Cardiac muscle cell (in vitro differentiated cells and primary cell): ENCODE data around the gene MAPK1. TPM values are rescaled to one million over a fixed set of nuclear protein-coding genes. Genes with fewer than 3 reads are reported as not detected.
A peak's percentile ranks its signal among the peaks of the same experiment; 100 is the strongest.

Source experiments
- DNase-seq, 2 donors: peaks; one replicate each; pipeline versions ENCODE4 v3.0.0 to v3.0.0-alpha.2; 2010 to 2017; ENCODE audit warnings: low read depth in 1 of 2, low spot score in 1 of 2
- H3K27ac ChIP-seq: fragments of 200-600 bp; sonication (generic); 2 replicates; pipeline ENCODE4 v1.5.1; 2016
- H3K27me3 ChIP-seq: fragments of 200-600 bp; sonication (generic); 2 replicates; pipeline ENCODE4 v1.6.0; 2016; ENCODE audit warnings: control low read depth
- H3K36me3 ChIP-seq: fragments of 200-600 bp; sonication (generic); 2 replicates; pipeline ENCODE4 v1.5.1; 2016; ENCODE audit warnings: control low read depth
- H3K4me1 ChIP-seq: fragments of 200-600 bp; sonication (generic); 2 replicates; pipeline ENCODE4 v1.8.1; 2017; ENCODE audit warnings: low read depth, mild to moderate bottlenecking, mixed run types
- H3K4me3 ChIP-seq: fragments of 200-600 bp; sonication (generic); 2 replicates; pipeline ENCODE4 v1.5.1; 2016; ENCODE audit warnings: mild to moderate bottlenecking
- H3K9me3 ChIP-seq: fragments of 200-600 bp; sonication (generic); 2 replicates; pipeline ENCODE4 v1.5.1; 2017; ENCODE audit warnings: low read depth, mild to moderate bottlenecking, control low read depth
- polyA plus RNA-seq: library from polyadenylated mRNA; unstranded; fragments of >200 nt; fragmentation: Nextera tagmentation; extraction: Ambion mirVana; gene quantifications from 2 replicates; pipeline ENCODE4 v1.2.1, GENCODE V29; 2016
- total RNA-seq: library from RNA; depleted of rRNA; stranded (reverse); fragments of >200 nt; gene quantifications from 2 replicates; pipeline ENCODE4 v1.2.3, GENCODE V29; 2016
- TF ChIP-seq, protein P1 (sequence below): IDR thresholded peaks from 2 replicates; pipeline ENCODE4 v1.5.1; 2012; ENCODE audit warnings: low read depth, mild to moderate bottlenecking, low read length

MAPK1 gene
- total and polyA plus RNA-seq, 2 experiments from 2014 or later: 32.7 to 72.1 TPM

DNA sequence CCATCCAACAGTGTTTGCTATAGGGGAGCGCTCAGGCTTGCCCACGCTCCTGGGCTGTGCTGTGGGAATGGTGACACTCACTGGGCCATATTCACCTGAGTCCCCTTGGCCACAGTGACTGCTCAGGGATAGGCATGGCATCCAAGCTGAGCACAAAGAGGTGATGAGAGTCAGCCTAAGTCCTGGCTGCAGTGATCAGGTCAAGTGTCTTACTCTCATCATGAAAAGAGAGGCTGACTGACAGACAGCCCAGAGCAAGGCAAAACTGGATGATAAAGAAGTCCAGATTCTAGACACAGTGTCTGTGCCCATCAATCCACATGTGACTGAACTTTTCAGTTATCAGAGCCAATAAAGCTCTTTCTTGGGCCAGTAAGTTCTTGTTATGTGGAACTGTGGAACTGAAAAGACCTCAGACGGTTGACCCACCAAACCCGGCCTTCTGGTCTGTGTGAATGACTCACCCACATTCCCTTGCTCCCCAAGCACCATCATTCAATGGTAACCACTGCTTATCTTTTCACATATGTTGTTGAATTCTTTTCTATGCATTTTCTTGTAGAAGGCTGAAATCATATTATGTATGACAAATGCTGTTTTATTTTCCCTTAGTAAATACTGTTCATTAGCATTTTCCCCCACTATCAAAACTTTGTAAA is 88.6 kb downstream of the MAPK1 start:
- TF ChIP-seq, protein P1, sequence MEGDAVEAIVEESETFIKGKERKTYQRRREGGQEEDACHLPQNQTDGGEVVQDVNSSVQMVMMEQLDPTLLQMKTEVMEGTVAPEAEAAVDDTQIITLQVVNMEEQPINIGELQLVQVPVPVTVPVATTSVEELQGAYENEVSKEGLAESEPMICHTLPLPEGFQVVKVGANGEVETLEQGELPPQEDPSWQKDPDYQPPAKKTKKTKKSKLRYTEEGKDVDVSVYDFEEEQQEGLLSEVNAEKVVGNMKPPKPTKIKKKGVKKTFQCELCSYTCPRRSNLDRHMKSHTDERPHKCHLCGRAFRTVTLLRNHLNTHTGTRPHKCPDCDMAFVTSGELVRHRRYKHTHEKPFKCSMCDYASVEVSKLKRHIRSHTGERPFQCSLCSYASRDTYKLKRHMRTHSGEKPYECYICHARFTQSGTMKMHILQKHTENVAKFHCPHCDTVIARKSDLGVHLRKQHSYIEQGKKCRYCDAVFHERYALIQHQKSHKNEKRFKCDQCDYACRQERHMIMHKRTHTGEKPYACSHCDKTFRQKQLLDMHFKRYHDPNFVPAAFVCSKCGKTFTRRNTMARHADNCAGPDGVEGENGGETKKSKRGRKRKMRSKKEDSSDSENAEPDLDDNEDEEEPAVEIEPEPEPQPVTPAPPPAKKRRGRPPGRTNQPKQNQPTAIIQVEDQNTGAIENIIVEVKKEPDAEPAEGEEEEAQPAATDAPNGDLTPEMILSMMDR: no peak
- H3K4me1 ChIP-seq: no peaks in the 10 kb centered on the region
- no peak overlapping the region for H3K4me3 ChIP-seq
- H3K36me3 ChIP-seq: no peaks in the 10 kb centered on the region
- no peaks in the 10 kb centered on the region for H3K27me3 ChIP-seq
- H3K9me3 ChIP-seq: no peaks in the 10 kb centered on the region
- H3K27ac ChIP-seq: peak overlapping the region; percentile 3
- DNase-seq: peak in 1 of 2 donors; percentile 75

DNA sequence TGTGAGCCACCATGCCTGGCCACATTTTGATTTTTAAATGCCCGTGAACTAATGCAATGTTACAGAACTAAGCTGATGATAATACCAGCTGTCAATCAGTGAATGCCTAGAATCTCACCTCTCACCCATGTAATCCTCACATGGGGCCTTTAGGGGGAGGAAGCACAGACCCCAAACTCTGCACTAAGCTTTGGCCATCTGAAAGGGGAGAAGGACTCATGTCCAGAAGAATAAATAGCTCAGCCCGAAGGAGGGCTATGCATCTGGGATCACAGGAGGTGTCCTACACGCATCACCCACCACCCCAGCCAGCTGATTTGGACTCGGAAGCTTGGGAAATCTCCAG is 95.8 kb downstream of the MAPK1 start:
- no peaks in the 10 kb centered on the region for H3K9me3 ChIP-seq
- no peak overlapping the region for H3K27ac ChIP-seq
- no peak for DNase-seq
- H3K4me1 ChIP-seq: no peaks in the 10 kb centered on the region
- no peak overlapping the region for H3K4me3 ChIP-seq
- TF ChIP-seq, protein P1: no peak
- no peaks in the 10 kb centered on the region for H3K27me3 ChIP-seq
- H3K36me3 ChIP-seq: peaks cover 48% of the 10 kb centered on the region

DNA sequence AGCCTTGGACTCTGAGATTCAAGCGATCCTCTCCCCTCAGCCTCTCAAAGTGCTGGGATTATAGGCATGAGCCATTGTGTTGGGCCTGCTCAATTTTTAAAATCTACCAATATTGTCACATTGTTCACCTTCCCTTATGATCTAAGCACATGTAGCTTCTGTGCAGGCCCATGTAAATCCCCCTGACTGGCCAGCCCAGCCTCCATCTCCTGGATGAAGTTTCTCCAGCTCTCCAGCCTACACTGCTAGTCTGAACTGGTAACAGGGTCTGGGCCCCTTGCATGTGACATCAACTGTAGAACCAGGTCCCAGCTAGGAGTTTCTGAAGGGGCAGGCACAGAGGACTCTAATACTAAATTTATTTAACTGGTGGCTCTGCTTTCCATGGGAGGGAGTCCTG is 99.0 kb downstream of the MAPK1 start:
- no peaks in the 10 kb centered on the region for H3K27me3 ChIP-seq
- peaks cover 63% of the 10 kb centered on the region for H3K36me3 ChIP-seq
- H3K27ac ChIP-seq: no peak overlapping the region
- no peaks in the 10 kb centered on the region for H3K4me1 ChIP-seq
- H3K4me3 ChIP-seq: no peak overlapping the region
- TF ChIP-seq, protein P1: no peak
- no peaks in the 10 kb centered on the region for H3K9me3 ChIP-seq
- no peak for DNase-seq

DNA sequence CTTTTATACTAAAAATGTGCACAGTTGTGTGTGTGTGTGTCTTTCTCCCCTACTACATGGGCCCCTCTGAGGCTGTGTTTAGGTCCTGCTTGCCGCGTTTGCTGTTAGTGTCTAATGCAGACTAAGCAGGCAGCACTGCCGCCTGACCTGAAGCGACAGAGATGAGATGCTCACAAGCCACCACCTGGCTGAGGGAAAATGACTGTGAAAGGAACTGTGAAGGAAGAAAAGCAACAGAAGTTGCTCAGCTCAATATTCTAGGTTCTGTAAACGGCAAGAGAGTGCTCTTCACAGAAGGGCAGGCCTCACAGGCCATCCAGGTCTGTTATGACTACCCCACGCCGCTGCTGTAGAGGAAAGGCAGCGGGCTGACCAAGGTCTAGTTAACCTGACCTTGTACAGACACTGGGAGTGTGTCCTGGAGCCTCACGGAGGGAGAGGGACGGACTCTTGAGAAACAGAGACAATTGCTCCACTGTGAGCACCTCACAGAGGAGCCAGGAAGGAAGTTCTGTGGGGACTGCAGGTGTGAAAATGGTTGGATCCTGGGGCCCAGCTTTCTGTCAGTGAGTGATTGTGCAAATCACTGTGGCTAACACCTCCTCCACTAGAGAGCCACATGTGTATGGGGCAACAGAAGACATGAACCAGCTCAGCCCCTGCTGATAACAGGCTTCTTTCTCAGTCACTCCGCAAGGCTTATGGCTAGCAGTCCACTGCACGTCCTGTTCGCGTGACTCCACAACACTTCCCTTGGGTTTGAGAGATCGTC is 100.6 kb downstream of the MAPK1 start:
- Histone ChIP-seq H3K36me3 (peaks cover 68% of the 10 kb centered on the region), H3K4me3 (no peak overlapping the region), H3K27ac (no peak overlapping the region)

DNA sequence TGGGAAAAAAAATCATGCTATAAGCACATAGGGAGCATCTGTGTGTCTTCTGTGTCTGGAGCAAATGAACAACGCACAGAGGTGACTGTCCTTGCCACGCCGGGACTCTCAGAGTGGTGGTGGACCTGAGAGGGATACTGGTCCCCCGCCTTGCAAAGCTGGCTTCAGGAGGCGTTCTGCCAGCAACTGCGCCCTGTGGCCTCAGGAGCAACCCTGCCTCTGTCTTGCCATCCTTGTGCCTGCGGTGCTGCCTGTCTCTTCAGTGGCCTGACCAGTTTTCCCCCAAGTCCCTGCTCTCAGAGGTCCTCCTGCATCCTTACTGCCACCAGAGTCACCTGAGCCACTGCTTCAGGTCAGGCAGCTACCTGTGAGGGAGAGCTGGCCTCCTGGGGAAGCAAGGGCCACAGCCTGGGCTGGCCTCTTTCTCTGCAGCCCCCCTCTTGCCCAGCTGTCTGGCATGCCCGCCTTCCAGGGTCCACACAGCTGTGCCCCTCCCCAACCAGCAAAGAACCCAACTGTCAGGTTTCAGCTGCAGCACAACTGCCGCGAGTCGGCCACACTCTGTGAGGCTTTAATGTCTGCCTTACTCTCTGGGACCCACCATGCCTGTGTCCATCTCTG is 101.4 kb downstream of the MAPK1 start:
- no peak for DNase-seq
- Histone ChIP-seq H3K36me3 (peaks cover 62% of the 10 kb centered on the region), H3K27ac (no peak overlapping the region), H3K27me3 (no peaks in the 10 kb centered on the region), H3K9me3 (no peaks in the 10 kb centered on the region), H3K4me1 (no peaks in the 10 kb centered on the region), H3K4me3 (no peak overlapping the region)
- TF ChIP-seq, protein P1: no peak

More for the DNA sequence above, 100.6 kb downstream of the MAPK1 start:
- H3K4me1 ChIP-seq: no peaks in the 10 kb centered on the region
- TF ChIP-seq, protein P1: no peak
- no peaks in the 10 kb centered on the region for H3K9me3 ChIP-seq
- no peaks in the 10 kb centered on the region for H3K27me3 ChIP-seq
- no peak for DNase-seq
